ENCODE results near the gene TMEM150C.

DNA sequence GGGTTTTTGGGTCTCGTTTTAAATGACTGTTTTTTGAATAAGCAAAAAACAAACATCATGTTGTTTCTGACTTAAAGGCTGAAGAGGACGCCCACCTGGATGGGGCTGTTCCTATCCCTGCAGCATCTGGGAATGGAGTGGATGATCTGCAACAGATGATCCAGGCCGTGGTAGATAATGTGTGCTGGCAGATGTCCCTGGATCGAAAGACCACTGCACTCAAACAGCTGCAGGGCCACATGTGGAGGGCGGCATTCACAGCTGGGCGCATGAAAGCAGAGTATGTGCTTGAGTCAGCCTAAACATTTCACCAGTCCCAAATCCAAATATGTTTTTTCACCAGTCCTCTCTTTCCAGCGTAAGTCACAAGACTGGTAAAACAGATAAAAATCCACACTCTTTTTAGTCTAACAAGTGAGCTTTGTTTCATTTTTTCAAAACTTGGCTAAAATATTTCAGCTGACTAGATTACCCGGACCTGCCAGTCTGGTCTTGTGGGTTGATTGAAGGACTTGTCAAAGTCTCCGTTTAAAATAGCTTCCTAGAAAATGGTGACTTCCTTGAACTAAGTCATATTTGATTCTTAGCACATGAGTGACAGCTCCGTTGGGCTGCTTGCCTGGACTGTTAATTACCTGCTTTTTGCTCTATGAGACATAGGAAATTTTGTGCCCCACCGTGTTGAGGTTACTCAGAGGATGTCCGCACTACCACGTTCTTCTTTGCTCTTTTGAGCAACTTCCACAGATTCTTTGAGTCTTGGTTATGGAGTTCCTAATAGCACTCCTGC is 110.6 kb downstream of the TMEM150C start:
- TF ChIP-seq, protein P1, sequence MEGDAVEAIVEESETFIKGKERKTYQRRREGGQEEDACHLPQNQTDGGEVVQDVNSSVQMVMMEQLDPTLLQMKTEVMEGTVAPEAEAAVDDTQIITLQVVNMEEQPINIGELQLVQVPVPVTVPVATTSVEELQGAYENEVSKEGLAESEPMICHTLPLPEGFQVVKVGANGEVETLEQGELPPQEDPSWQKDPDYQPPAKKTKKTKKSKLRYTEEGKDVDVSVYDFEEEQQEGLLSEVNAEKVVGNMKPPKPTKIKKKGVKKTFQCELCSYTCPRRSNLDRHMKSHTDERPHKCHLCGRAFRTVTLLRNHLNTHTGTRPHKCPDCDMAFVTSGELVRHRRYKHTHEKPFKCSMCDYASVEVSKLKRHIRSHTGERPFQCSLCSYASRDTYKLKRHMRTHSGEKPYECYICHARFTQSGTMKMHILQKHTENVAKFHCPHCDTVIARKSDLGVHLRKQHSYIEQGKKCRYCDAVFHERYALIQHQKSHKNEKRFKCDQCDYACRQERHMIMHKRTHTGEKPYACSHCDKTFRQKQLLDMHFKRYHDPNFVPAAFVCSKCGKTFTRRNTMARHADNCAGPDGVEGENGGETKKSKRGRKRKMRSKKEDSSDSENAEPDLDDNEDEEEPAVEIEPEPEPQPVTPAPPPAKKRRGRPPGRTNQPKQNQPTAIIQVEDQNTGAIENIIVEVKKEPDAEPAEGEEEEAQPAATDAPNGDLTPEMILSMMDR (IDR thresholded peaks at IDR 0.05), result no peak
- TF ChIP-seq POLR2A (IDR thresholded peaks at IDR 0.05), result no peak
